AML-193 (cell line): ENCODE data around the gene CYP1A2.
A peak's percentile ranks its signal among the peaks of the same experiment; 100 is the strongest.
"Not testable (repeated sequence)": the region's sequence is repeated elsewhere in the genome, so short reads cannot be mapped to it uniquely, and the experiment has no call there.

Source experiments
- DNase-seq, 2 experiments: peaks; one replicate each; lab custom pipeline; 2025; lab: John Stamatoyannopoulos, UW

CYP1A2 gene

DNA sequence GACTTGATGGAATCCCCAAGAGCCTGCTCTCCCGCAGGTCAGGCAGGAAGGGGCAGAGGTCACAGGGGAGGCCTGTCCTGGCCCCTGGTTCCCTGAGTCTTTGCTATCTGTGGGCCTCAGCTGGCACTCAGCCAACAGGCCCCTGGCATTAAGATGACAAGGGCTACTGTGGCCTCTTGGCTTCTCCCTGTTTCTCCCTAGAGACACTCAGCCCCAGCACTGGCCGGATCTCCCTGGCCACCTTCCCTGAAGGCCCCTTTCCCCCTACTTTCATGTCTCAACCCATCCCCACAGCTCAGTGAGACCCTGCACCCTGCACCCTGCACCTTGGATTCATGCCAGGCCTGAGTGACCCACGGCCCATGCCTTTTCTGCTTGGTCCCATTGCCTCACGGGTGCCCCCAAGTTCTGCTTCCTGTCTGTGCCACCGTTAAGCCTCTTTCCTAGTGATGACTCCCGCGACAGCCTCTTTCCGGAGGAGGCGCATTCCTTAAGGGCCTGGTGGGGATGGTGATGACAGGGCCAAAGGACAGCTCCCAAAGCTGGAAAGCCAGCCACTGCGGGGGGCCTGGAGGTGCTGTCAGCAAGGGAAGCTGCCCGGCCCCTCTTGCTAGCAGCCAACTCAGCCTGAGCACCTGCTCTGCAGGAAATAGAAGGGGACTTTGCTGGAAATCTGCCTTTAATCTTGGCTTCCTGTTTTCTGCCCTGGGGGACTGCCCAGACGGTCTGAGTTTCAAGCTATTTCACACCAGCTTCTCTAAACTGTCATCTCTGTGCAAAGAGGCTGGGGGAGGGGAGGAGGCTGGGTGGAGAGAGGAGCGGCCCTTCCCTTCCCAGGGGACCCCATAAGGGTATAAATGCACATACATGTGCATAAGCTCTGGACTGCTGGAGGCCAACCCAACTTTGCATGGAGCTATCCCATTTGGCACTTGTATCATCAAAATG lies 28.4 kb downstream of the CYP1A2 start:
- DNase-seq: peak; percentile 89 to 90

GRCh38 chr15:74777769-74778598 lies 29.3 kb downstream of the CYP1A2 start:
- no peak for DNase-seq

DNA sequence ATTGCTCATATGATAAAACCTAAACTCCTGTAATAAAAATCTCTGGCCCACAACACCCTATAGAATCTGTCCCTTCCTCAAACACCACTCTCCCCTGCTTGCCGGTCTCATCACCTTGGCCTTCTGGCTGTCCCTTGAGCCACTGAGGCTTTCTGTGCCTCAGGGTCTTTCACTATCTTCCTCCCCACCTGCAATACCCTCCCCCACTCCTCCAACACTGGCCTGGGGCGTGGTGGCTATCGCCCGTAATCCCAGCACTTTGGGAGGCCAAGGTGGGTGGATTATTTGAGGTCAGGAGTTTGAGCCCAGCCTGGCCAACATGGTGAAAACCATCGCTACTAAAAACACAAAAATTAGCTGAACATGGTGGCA lies 29.9 kb downstream of the CYP1A2 start:
- DNase-seq: no peak

GRCh38 chr15:74779162-74779648 lies 30.6 kb downstream of the CYP1A2 start:
- no peak for DNase-seq

- DNase-seq: peak; percentile 86 to 92
These were observed 32.1 kb downstream of the CYP1A2 start for GRCh38 chr15:74780523-74781430.

DNA sequence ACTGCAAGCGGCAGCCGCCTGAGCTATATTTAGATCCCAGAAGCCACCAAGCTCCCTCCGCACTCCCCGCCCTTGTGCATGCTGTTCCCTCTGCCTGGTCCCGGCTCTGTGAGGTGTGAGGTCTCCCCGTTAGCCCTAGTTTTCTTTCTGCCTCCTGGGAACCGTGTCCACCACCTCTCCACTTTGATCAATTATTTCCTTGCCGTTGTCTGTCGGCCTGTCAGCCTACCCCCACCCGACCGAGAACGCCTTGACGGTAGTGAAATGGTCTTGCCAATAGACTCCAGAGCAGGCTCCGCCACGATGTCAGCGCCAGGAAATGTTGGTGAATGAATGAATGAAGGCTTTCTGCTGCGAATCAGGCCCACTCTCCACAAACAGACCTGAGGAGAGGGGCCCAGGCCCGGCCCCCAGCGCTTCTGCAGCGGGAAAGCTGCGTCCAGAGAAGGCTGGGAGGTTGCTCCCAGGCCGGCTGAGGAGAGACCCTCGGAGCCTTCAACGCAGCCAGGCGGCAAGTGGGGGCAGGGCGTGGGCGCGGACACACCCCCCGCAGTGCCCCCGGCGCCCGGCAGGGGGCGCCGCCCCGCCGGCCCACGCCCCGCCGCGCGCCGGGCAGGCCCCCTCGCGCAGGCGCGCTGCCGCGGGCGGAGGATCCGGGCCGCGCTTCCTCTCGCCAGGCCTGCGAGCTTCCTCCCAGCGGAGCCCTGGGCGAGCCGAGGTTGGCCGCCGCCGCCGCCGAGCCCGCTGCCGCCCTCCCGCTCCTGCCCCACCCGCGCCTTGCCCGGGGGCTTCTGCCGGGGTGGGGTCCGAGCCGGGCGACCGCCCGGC lies 33.0 kb downstream of the CYP1A2 start, which contains the start of gene CSK:
CSK (plus strand) TSS at position 650 of the 828 bp plus-strand sequence. CDS start 16,218 bp downstream, outside the sequence.
- DNase-seq: peak; percentile 28 to 60

DNA sequence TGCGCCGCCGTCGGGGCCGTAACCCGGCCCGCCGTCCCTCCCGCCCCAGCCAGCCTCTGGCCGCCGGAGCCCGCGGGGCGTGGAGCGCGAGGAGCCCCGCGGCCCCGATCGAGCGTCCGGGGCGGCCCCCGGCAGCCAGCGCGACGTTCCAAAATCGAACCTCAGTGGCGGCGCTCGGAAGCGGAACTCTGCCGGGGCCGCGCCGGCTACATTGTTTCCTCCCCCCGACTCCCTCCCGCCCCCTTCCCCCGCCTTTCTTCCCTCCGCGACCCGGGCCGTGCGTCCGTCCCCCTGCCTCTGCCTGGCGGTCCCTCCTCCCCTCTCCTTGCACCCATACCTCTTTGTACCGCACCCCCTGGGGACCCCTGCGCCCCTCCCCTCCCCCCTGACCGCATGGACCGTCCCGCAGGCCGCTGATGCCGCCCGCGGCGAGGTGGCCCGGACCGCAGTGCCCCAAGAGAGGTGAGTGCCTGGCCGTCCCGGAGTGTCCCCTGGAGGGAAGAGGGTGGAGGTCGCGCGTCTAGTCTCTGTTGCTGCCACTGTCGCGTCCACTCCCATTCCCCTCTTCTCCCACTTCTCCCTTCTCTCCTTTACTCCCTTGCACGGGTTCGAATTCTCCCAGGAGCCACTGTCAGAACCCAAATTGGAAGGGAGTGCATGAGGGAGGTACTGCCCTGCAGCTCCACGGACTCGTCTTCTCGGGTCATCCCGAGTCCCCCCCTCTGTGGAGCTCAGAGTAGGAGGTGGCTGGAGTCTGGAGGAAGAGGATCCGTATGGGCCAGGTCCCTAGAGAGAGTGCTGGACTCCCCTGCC lies 33.8 kb downstream of the CYP1A2 start:
- peak; percentile 38 to 39 for DNase-seq

DNA sequence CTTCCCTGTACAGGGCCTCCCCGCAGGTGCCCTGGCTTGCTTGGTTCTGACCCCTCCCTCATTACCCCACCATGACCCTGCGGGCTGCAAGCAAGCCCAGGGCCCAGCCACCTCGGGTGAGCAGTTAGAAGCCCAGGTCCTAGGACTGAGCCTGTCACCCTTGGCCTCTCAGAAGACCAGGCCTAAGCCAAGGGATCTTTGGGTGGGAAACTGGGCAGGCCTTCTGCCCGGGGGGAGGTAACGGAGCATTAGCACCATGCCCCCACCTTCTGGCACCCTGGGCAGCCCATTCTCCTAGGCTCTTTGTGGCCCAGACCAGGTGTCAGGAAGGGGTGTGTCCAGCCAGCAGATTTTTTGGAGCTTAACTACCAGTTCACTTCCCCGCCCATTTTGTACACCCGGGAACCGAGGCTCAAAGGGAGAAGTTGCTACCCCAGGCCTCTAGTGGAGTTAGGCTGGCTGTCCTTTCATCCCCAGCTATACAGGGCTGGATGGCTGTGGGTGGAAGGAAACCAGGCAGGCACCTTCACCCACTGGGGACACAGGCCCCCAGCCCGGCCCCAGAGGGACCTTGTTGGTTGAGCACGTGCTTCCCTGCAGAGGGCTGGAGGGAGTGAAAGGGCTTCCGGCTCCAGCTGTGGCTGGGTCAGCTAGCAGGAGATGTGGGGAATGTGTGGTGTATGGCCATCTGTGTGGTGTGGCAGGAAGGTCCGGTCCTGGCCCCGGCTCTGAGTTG lies 34.6 kb downstream of the CYP1A2 start:
- peak; percentile 79 to 80 for DNase-seq

GRCh38 chr15:74783808-74784175 lies 35.1 kb downstream of the CYP1A2 start:
- no peak for DNase-seq

GRCh38 chr15:74784426-74785193 lies 36.0 kb downstream of the CYP1A2 start:
- DNase-seq: no peak

DNA sequence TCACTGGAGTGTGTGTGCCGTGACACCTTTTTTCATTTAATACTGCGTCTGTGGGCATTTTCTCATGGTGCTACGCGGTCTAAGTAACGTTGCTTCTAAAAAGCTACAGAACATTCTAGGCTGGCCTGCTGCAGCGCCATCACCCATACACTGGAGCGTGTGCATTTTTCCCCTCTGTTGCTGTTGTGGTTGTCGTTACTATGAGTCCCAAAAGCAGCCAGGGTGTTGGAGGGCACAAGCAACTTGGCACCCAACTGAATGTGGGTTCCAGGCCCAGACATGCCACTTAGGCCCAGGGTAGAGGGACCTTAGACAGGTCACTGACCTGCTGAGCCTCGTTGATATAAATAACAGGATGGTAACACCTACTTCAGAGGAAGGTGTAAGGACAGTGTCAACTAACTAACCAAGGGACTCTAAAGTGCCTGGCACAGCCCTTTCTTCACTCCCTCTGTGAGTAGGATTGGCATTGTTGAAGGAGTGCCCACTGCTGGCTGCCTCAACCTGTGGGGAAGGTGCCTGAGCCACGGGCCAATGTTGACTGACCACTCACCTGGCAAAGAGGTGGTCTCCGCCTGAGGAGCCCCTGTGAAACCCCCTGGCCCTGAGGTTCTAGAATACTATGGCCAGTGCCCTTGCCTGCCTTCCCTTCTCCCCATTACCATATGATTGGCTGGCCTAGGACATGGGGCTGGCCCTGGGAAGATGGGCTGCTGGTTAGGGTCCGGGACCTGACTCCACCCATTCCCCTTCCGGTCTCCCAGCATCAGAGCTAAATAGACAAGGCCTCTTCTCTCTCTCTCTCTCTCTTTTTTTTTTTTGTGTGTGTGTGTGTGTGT lies 36.8 kb downstream of the CYP1A2 start:
- DNase-seq: peak in 1 of 2 experiments; percentile 12

DNA sequence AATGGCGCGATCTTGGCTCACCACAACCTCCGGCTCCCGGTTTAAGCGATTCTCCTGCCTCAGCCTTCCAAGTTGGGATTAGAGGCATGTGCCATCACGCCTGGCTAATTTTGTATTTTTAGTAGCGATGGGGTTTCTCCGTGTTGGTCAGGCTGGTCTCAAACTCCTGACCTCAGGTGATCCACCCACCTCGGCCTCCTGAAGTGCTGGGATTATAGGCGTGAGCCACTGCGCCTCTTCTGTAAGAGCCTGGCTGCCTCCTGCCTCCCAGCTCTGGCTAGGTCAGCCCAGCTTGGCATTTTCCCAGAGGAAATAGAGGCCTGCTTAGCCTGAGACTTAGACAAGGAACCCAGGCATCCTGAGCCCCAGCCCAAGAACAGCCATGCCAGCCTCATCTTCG lies 37.4 kb downstream of the CYP1A2 start:
- DNase-seq: not testable (repeated sequence)

DNA sequence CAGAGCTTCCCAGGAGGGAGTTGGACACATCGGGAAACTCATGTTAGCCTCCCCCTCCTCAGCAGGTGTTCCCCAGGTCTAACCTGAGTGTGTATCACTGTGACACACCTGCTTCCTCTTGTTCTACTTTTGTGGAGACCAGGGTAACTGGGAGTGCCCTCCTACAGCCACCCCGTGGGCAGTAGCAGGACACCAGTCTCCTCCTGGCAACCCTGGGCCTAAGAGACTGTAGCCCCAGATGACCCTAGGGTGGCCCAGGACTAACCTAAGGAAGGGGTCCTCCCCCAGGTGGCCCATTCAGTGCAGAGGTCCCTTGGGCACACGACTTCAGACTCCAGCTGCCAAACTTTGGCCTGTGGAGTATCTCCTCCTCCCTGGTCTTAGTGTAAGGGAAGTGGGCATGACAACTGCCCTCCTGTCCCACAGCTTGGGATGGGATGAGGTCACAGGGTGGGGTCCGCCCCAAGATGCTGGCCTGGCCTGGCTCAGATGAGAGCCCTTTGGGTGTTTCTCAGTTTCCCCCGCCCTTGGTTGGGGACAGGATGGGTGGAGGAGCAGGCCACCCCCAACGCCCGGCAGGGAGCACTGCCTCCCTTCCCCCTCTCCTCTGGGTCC lies 38.0 kb downstream of the CYP1A2 start:
- DNase-seq: no peak

- DNase-seq: peak; percentile 88 to 92
These were observed 38.8 kb downstream of the CYP1A2 start for GRCh38 chr15:74787251-74788041.

DNA sequence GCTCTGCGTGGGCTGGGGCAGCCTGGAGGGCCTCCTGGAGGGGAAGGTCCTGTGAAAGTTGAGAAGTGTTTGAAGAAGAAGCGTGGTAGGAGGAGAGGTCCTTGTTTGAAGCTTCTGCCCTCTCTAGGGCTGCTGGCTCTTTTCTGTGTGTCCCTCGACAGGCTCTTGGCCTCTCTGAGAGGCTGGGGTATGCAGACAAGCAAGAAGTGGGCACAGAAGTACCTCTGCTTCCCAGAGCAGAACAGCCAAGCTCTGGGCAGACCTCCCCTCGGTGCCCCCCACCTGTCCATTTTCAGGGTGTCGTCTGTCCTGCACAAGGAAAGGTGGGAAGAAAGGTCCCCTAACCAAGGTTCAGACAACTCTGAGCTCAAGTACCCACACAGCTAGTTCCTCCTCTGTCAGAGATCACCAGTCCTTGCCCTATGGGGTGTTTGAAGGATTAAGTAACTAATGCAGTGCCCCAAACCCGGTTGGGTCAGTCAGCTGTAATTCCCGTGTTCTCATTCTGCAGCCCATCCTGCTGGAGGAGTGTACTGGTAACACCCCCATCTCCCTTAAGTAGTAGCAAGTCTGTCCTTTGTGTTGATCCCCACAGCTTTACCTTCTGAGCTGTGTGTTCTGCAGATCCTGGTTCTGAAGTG lies 39.5 kb downstream of the CYP1A2 start:
- DNase-seq: peak; percentile 35
